Tibial nerve (tissue), 4 donors: ENCODE results near the gene TNPO3.

Experiments used
- CTCF ChIP-seq, 5 experiments: fragments of 200-600 bp in 3 of 5; fragments of 450-650 bp in 2 of 5; sonication (generic) in 3 of 5; IDR thresholded peaks; one replicate each; pipeline ENCODE4 v1.5.1; 2016 to 2019; ENCODE audit warnings: antibody characterized with exemption in 5 of 5, mild to moderate bottlenecking in 3 of 5, moderate library complexity in 2 of 5
- EP300 ChIP-seq, 2 donors: sonication (generic); formaldehyde crosslinking; IDR thresholded peaks; one replicate each; pipeline ENCODE4 v1.6.1; 2017; ENCODE audit warnings: antibody characterized with exemption in 2 of 2, mild to moderate bottlenecking in 1 of 2
- POLR2A ChIP-seq, 2 donors: fragments of 450-650 bp; IDR thresholded peaks; one replicate each; pipeline ENCODE4 v1.6.1; 2017; ENCODE audit warnings: antibody characterized with exemption in 2 of 2, mild to moderate bottlenecking in 2 of 2, moderate library complexity in 2 of 2

- TF ChIP-seq CTCF (IDR thresholded peaks at IDR 0.05) (no peak), POLR2A (IDR thresholded peaks at IDR 0.05) (no peak), EP300 (IDR thresholded peaks at IDR 0.05) (no peak)
Observed at GRCh38 chr7:128948312-128948973, 106.5 kb downstream of the TNPO3 start.
